GM18498 (cell line): ENCODE measurements around the gene HSPA6.
"Not testable (repeated sequence)": the region's sequence is repeated elsewhere in the genome, so short reads cannot be mapped to it uniquely, and the experiment has no call there.

ENCODE experiments used
- ATAC-seq: cut with Tn5 transposase; IDR thresholded peaks from one replicate; pipeline ENCODE4 v1.9.1; 2021; ENCODE audit warnings: mild to moderate bottlenecking, moderate library complexity; ENCODE audit not compliant: unreplicated experiment

Gene HSPA6

DNA sequence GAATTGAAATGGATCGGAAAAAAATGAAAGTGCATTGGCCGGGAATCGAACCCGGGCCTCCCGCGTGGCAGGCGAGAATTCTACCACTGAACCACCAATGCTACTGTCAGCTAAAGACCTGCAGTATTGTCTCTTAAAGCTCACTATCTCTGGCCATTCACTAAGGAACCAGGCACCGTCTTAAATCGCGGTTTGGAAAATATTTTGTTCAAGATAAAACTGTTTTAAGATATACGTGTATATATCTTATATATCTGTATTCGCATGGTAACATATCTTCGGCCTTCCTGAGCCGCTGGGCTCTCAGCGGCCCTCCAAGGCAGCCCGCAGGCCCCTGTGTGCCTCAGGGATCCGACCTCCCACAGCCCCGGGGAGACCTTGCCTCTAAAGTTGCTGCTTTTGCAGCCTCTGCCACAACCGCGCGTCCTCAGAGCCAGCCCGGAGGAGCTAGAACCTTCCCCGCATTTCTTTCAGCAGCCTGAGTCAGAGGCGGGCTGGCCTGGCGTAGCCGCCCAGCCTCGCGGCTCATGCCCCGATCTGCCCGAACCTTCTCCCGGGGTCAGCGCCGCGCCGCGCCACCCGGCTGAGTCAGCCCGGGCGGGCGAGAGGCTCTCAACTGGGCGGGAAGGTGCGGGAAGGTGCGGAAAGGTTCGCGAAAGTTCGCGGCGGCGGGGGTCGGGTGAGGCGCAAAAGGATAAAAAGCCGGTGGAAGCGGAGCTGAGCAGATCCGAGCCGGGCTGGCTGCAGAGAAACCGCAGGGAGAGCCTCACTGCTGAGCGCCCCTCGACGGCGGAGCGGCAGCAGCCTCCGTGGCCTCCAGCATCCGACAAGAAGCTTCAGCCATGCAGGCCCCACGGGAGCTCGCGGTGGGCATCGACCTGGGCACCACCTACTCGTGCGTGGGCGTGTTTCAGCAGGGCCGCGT, at the start of gene HSPA6:
HSPA6 (plus strand) TSS at position 724 of the 925 bp plus-strand sequence; CDS start at position 843, 119 bp downstream.
- ATAC-seq, result peak; percentile 67

DNA sequence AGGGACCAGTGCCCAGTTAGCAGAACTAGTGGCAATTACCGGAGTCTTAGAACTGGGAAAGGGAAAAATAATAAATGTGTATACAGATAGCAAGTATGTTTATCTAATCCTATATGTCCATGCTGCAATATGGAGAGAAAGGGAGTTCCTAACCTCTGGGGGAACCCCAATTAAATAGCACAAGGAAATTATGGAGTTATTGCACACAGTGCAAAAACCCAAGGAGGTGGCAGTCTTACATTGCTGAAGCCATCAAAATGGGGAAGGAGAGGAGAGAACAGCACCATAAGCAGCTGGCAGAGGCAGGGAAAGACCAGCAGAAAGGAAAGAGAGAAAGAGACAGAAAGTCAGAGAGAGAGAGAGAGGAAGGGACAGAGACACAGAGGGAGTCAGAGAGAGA, 46.6 kb upstream of the HSPA6 start:
- ATAC-seq, result not testable (repeated sequence)

DNA sequence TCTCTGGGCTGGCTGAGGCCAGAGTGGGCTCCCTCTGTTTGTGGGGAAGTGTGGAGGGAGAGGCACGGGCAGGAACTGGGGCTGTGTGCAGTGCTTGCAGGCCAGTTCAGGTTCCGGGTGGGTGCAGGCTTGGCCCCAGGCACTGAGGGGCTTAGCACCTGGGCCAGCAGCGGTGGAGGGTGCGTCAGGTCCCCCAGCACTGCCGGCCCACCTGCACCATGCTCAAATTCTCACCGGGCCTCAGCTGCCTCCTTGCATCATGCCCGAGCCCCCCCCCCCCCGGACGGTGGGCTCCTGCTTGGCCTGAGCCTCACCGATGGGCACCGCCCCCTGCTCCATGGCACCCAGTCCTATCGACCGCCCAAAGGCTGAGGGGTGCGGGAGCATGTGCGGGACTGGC, 45.4 kb upstream of the HSPA6 start:
- ATAC-seq, result no peak

DNA sequence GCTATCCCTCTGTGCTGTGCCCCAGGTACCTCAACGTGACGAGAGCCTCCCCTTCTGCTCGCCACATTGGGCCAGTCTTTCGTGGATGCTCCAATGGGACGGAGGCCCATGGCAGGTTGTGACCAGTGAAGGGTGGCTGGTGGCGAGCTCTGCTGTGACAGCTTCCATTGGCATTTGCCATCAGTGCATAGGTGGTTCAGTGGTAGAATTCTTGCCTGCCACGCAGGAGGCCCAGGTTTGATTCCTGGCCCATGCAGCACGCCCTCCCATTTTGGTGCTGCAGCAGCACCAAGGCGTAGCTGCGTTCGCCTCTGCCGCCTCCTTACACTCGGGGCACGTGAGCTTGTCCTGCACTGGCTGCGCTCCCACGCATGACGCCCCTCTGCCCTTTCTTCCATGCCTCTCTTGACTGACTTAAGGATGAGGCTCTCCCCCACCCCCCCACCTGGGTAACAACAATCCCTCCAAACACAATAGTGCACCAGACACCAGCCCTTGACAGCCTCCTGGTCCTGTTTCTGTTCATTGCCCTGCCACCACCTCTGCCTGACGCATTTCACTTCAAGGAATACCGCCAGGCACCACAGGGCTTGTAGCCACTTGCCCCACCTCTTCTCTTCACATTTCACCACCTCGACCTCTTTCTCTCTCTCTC, 43.8 kb upstream of the HSPA6 start:
- ATAC-seq, result no peak

DNA sequence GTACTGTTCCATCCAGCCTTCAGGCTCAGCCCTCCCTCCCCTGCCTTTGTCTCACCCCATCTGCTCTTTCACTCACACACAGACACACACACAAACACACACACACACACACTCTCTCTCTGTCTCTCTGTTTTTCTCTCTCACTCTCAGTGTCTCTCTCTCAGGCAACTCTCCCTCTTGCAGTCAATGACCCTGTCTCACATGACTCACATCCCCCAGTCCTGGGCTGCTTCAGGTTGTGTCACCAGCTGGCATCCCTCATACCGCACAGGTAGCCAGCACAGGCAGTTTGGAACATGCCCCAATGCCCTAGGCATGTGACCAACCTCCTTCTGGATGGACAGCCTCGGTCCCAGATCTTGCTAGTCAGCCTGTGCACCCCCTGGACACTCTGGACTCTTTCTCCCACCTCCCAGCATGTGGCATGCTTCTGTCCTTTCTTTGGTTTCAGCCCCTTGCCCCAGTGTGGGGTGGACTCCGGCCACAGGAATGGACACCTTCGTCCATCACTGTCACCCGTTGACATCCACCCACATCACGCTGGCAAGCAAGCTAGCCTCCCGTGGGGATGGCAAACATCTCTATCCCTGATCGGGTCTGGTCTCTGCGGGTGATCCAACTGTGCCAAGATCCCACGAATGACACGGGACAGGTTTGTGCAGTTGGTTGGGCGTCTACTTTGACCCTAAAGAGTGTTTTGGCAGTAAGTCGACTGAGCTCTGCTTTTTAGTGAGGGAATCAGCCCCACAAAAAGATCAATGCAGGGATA, 42.5 kb upstream of the HSPA6 start:
- no peak for ATAC-seq

DNA sequence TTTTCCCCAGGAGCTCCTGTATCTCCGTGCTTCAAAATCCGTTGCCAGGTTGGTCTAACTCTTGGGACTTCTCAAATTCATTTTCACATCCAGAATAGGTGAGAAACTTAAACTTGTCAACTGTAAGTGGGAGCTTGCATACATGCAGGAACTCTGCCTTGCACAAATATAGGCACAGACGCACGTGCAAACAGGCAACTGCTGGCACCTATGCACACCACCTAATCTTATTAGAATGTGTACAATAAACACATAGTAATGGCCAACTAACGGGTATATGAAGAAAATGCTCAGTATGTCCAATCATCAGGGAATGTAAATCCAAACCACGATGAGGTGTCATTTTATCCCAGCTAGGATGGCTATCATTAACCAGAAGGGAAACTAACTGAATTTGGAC, 41.7 kb upstream of the HSPA6 start:
- no peak for ATAC-seq

DNA sequence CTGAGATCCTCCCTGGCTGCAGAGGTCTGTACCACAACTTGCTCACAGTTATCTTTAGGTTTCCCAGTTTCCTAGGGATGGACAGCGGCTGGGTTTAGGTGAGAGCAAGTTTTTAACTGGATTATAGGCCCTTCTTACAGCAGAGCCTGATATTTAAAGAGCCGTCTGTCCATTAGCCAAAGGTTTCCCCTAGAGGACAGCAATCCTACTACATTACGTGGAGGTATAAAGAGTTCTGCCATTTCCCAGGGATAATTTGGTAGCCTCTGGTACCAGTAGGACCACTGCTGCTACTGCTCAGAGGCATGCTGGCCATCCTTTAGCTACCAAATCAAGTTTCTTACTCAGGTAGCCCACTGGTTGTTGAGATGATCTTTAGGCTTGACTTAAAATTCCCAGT, 41.0 kb upstream of the HSPA6 start:
- ATAC-seq, result no peak

DNA sequence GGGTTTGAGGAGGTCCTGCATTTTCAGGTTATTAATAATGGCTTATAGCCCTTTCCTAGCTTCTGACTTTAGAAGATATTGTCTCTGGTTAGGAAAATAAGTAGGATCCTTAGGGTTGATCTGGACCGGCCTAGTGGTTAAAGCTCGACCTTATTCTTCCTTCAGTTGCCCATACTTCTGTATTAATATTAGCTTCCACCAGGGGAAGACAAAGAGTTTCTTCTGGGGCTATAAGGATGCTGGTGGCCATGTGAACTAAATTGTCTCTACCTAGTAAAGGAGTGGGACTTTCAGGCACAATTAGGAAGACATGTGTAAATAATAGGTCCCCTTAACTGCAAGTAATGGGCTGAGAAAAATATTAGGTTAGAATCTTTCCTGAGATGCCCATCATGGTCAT, 39.7 kb upstream of the HSPA6 start:
- ATAC-seq, result no peak

DNA sequence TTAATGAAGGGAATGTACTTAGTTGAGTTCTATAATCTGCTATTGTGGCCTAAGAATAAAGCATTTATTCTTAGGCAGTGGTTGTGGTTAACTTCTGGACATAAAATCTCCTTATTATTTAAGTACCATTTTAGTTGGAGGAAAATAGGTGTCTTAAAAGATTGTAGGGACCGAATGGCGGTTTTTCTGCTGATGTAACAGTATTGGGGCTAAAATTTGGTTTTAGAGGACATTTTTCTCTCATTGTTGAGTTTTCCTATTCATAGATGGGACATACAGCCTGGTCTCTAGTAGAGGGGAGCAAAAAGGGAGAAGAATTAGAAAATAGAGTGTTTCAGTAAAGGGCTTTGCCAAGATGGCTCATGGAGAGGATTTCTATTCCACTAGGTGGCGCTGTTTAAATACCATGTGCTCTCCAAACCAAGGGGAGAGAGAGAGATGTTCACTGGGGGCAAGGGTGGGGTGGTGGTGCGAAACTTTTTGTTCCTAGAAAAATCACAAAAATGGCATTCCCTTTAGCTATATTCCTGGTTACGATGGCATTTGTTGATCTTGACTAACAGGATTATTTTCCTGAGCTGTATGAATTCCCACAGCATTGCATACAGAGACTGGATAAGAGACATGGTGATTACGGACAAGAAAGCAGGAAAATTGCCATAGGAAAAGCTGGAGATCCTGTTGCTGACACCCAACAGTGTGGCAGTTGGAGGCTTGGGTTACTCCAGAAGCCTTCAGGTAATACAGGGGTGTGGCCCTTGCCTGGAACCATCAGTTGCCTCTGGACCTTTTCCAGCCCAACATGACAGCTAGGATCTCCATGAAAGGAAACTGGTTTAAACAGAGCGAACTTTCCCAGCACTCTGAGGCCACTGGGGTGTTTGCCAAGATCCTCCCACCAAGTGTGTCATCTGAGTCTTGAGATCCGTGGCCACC, 37.3 kb upstream of the HSPA6 start:
- peak; percentile 50 for ATAC-seq

DNA sequence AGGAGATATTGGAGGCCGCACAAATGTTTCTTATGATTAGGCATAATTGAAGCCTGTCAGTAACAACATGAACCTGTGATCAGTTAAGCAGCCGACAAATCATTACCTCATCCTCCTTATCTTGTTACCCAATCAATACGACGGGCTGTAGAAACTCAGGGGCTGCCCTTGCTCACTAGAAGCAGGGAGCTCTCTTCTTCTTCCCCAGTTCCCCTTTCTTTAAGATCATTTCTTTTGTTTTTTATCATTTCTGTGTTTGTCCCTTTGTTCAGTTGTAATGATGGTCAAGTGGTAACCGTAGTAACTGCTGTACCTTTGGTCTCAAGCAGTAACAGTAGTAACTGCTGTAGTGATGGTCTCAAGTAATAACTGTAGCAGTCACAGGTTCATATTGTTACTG, 32.9 kb upstream of the HSPA6 start:
- ATAC-seq, result no peak

DNA sequence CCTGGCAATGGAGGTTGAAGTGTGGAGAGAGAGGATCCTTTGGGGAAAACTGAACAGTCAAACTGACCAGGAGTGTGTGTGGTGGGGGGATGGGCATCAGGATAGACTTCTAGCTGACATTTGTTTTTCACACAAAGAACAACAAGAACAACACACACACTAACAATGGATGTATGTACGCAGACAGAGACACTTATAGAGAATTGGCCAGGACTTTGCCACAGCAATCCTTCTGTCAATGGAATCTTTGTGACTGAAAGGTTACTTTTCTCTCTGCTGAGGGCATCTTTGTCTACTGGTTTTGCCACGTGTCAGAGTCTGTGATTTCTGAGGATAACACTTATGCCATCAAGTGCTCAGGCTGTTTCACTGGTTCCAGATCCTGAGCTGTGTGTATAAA, 31.5 kb upstream of the HSPA6 start:
- no peak for ATAC-seq

DNA sequence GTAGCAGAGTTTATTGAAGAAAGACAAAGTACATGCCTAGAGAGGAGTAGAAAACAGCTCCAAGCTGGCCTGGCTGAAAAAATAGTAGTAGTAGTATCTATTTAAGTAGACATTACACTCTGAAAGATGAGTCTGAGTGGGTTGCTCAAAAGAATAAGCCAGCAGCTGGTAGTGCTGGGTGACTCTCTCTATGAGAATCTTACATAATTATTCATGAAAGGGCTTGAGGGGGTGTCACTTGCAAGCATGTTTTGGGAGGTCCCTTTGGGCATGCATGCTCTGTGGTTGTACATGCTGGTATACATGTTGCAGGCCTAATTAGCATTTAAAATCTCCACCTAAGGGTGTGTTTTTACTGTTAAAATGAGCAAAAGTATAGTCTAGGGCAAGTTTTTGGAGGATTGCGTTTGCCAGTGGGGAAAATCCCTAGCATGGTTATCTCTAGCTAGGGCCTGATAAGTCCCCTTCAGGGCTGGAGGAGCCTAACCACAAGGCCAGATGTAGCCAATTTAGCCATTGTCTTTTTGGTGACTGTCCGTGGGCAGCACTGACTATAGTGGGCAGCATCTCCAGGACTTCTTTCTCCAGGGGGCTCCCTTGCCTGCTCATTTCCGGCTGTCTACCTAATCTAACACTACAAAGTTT, 30.1 kb upstream of the HSPA6 start:
- ATAC-seq, result no peak

DNA sequence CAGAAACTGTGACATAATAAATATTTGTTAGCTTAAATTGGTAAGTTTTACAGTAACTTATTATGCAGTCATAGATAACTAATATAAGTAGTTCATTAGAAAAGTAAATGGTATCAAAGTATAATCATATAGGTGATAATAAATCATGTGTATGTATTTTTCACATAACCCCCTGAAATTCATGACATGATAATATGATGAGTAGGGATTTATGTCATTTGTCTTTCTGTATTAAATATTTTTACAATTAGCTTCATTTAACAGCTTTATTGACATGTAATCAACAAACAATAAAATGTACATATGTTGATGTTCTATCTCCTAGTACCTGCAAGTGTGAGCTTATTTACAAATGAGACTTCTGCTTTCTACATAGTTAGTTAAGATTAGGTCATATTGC, 28.9 kb upstream of the HSPA6 start:
- no peak for ATAC-seq

DNA sequence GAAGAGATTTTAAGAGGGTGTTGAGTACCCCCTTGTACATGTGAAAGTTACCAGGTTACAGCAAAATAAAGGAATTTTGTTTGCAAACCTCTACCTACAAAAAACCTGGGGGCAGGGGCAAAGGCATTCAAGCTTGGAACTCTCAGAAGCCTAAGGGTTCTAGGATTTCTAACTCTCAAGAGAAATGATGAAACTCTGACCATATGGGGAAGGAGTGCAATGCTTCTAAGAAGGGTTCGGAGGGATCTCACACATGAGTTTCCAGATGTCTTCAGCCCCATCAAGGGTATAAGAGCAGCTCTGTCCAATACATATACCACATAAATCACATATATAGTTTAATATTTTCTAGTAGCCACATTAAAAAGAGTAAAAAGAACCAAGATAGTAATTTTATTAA, 26.4 kb upstream of the HSPA6 start:
- no peak for ATAC-seq

DNA sequence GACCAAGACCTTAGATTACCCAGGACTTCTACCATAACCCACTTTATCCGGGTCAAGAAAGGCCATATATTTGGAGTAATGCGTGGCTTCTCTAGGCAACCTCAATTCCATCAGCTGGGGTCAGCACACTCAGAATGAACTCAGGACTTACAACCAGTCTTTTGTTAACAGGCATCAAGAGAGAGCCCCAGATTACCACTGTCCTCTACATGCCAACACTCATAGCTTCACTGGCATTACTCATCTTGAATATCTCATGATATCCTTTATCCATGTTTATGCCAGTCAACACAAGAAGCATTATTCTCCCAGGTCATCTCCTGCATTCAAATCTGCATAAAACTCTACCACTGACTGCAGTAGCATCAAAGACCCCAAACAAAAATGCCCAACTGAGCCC, 25.7 kb upstream of the HSPA6 start:
- ATAC-seq, result no peak

DNA sequence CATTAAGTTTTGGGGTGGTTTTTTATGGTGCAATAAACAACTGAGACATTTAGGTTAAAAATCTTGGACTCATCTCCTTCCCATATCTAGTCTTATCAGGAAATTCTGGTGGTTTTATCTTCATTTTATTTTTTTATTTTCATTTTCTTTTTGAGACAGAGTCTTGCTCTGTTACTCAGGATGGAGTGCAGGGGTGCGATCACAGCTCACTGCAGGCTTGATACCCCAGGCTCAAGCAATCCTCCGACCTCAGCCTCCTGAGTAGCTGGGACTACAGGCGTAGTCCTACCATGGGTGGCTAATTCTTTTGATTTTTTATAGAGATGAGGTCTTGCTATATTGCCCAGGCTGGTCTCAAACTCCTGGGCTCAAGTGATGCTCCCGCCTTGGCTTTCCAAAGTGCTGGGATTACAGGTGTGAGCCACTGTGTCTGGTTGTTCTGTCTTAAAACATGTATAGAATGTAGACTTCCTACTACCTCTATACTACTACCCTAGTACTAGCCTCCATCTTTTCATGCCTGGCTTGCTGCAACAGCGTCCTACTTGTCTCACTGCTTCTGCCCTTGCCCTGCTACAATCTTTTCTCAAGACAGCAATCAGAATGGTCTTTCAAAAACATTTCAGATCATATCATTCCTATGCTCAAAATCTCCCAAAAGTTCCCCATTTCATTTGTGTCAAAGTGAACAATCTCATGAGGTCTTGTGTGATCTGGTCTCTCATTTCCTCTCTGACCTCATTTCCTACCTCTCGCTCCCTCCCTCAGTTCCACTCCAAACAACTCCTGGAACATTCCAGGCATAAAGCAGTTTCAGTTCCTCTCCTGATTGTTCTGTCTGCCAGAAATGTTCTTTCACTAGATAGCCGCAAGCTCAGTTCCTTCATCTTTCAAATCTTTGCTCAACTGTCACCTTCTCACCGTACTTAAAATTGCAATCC, 25.0 kb upstream of the HSPA6 start:
- no peak for ATAC-seq

DNA sequence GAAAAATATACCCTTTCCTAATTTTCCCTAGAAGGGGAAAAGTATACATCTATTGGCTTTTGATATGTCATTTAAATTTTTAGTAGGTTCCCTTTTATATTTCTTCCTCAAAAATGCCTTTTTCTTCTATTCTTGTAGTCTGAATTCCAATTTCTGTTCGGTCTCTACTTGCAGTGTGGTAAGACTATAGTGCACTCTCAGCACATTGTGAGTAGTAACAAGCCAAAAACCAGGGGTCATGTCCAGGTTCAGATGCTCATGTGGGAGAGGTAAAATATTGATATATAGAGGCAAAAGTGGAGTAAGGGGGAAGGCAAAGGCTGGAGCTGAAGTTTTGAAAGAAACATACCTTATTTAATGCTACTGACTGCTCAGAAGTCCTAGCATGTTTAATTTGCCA, 23.1 kb upstream of the HSPA6 start:
- ATAC-seq, result no peak

DNA sequence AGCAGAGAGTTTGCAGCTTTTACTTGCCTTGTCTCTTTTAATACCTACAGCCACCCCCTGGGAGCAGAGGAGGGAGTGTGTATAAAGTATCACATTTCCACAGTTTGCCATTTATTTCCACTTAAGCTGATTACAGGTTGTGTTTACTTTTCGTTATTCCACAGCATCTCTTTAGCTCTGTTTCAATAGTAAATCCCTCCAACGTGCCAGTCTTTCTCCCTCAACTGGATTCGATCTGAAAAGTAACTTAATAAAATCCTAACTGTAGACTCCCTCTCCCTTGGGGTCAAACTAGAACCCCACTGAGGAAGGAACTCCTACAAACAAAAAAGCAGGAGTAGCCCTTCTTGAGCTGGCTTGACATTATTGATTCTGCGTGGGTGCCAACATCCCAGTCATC, 22.2 kb upstream of the HSPA6 start:
- ATAC-seq, result no peak
